ENCODE results near the gene MAGI1. TPM values are rescaled to one million over a fixed set of nuclear protein-coding genes. Genes with fewer than 3 reads are reported as not detected.

MAGI1 gene
- total RNA-seq, 2 experiments from 2014 or later, result 0.18 to 0.25 TPM

DNA sequence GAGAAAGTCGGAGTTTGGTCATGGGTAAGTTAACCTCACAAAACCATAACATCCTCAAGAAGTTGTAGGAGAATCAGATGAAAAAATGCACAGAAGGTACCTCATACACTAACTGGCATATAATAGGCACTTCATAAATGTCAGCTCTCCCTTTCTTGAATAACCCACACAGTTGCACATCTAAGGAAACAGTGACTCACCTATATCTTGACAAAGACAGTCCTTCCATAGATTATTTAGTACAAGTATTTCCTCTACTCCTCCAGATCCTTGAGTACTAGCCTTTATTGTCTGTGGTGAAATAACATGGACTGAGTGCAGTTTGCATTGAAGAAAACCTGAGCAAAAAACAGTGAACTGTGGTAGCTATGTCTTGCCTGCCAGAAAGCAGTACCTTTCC, 46.6 kb downstream of the MAGI1 start:
- Mint-ChIP-seq H3K36me3 (ENCODE audit: low read depth) (no peaks in the 10 kb centered on the region), H3K27ac (no peak overlapping the region), H3K27me3 (no peaks in the 10 kb centered on the region), H3K4me3 (no peak overlapping the region), H3K9me3 (no peaks in the 10 kb centered on the region), H3K4me1 (no peaks in the 10 kb centered on the region)
- DNase-seq, result no peak
- ChIA-PET CTCF (no interaction called here), POLR2A (no interaction called here)

DNA sequence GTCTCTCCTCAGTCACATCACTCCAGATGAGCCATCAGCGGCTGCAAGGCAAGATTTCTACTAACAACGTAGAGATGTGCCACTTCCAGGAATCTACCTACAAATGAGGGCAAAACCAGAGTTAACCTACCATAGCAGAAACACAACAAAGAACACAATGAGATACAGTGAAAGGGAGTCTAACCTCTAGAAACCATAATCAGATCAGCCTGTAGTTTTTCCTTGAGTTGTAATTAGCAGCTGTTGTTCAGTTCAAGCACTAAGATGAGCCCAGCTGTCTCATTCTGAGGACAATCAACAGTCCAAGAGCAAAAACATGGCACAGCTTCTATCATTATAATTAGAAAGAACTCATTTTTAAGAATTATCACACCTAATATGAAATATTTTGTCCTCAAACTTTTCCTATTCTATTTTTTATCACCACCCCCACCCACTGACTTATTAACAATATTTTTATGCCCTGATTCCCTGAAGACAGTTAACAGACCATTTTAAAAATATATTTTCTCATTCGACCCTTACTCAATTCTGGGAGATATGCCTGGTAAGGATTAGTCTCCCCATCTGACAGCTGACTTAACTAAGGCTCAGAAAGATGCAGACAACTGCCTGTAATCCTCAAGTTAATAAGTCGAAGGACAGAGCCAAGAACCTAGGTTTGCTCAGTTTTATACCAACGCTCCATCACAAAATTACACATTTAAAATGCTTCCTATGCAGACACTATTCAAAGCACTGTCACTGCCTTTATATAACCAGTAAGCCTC, 50.1 kb downstream of the MAGI1 start:
- ChIA-PET CTCF (no interaction called here), POLR2A (no interaction called here)
- Mint-ChIP-seq H3K27ac (no peak overlapping the region), H3K4me3 (no peak overlapping the region), H3K36me3 (ENCODE audit: low read depth) (no peaks in the 10 kb centered on the region), H3K27me3 (no peaks in the 10 kb centered on the region), H3K9me3 (no peaks in the 10 kb centered on the region), H3K4me1 (no peaks in the 10 kb centered on the region)
- DNase-seq, result no peak

DNA sequence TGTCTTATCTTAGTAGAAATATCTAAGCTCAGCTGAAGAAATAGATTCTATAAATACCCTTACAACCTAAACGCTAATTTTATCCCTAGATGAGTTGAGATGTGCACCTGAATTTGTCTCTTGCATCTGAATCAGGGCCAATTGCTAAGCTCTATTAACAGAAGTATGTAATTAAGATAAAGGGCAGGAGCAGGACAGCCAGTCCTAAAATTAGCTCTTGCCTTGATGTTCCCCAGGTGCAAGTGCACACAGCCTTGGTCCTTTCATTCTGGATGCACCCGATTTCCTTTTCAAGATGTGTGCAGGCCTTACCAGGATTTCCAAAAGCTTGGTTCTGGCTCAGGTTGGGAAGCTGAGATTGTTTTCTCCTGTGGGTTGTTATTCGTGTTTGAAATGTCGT, 52.4 kb downstream of the MAGI1 start:
- no peak for DNase-seq
- Mint-ChIP-seq H3K4me3 (no peak overlapping the region), H3K27me3 (no peaks in the 10 kb centered on the region), H3K27ac (no peak overlapping the region), H3K36me3 (ENCODE audit: low read depth) (no peaks in the 10 kb centered on the region), H3K9me3 (no peaks in the 10 kb centered on the region), H3K4me1 (no peaks in the 10 kb centered on the region)
- ChIA-PET POLR2A (no interaction called here), CTCF (interaction anchor here (0.7 kb wide), 1 partner anchor 51 kb away, joined by 3 read pairs; no protein-coding TSS in a partner anchor)

DNA sequence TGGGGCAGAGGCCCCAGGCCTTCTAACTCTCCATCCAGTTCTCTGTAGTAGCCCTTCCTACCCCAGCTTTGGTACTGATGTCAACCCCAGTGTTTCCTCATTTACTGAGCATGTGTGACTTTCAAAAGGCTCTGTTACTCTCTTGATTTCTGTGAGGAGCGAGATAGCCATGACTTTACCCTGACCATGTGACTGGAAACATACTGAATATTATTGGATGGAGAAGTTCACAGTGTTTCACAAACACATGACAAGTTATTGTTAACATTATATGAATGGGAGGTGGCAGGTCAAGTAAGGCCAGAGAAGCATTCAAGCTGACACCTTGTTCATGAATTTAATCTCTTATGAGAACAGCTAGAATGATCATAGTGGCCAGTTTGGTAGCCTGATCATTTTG, 53.7 kb downstream of the MAGI1 start:
- Mint-ChIP-seq H3K4me3 (no peak overlapping the region), H3K27me3 (no peaks in the 10 kb centered on the region), H3K4me1 (no peaks in the 10 kb centered on the region), H3K36me3 (ENCODE audit: low read depth) (no peaks in the 10 kb centered on the region), H3K27ac (no peak overlapping the region), H3K9me3 (no peaks in the 10 kb centered on the region)
- ChIA-PET CTCF (no interaction called here), POLR2A (no interaction called here)
- no peak for DNase-seq

GRCh38 chr3:65983100-65983499, 55.6 kb downstream of the MAGI1 start:
- Mint-ChIP-seq H3K36me3 (ENCODE audit: low read depth) (no peaks in the 10 kb centered on the region), H3K9me3 (no peaks in the 10 kb centered on the region), H3K27me3 (no peaks in the 10 kb centered on the region), H3K4me1 (no peaks in the 10 kb centered on the region), H3K4me3 (no peak overlapping the region), H3K27ac (no peak overlapping the region)
- DNase-seq, result no peak
- POLR2A ChIA-PET, result no interaction called here
- CTCF ChIA-PET, result no interaction called here

DNA sequence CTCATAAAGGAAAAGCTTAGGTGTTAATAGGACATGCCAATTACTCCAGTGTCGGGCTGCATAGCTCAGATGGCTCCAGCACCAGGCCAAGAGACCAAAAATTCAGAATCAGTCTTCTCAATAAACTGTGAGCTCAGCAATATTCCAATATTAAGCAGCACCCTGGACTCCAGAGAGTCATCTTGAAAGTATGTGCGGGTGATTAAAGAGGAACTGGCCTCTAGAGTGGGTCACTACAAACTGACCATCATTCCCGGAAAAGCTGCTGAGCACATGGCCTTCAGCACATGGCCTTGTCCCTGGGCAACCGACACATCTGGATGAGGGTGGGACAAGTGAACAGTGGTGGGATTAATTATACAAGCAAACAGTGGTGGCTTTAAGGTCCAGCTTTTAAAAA, 59.0 kb downstream of the MAGI1 start:
- CTCF ChIA-PET, result interaction anchor here (0.6 kb wide), 1 partner anchor 157 kb away, joined by 3 read pairs; no protein-coding TSS in a partner anchor
- Mint-ChIP-seq H3K27me3 (no peaks in the 10 kb centered on the region), H3K4me3 (no peak overlapping the region), H3K4me1 (no peaks in the 10 kb centered on the region), H3K9me3 (peaks cover 2% of the 10 kb centered on the region), H3K36me3 (ENCODE audit: low read depth) (no peaks in the 10 kb centered on the region), H3K27ac (no peak overlapping the region)
- DNase-seq, result no peak
- POLR2A ChIA-PET, result no interaction called here

DNA sequence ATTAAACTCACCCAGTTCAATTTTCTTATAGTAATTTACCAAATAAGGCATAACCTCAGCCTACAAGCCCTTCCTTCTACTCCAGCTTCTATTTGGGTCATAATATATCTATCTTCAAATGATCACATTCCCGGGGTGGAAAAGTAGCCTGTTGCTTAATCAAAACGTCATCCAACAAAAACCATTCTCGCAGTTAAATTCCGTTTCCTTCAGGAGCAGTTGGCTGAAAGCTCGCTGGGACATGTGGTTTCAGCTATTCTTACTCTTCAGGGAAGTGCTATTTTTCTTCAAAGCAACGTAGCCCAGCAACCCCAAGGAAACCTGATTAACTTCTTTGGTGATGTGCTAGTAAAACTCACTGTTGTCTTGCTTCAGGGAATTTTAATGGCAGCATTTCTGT, 59.6 kb downstream of the MAGI1 start:
- no peaks in the 10 kb centered on the region for H3K27me3 Mint-ChIP-seq
- H3K36me3 Mint-ChIP-seq (ENCODE audit: low read depth), result no peaks in the 10 kb centered on the region
- no peak overlapping the region for H3K4me3 Mint-ChIP-seq
- POLR2A ChIA-PET, result no interaction called here
- CTCF ChIA-PET, result interaction anchor here (0.6 kb wide), 1 partner anchor 158 kb away, joined by 3 read pairs; no protein-coding TSS in a partner anchor
- no peak overlapping the region for H3K27ac Mint-ChIP-seq
- H3K9me3 Mint-ChIP-seq, result peaks cover 2% of the 10 kb centered on the region
- H3K4me1 Mint-ChIP-seq, result no peaks in the 10 kb centered on the region
- no peak for DNase-seq

DNA sequence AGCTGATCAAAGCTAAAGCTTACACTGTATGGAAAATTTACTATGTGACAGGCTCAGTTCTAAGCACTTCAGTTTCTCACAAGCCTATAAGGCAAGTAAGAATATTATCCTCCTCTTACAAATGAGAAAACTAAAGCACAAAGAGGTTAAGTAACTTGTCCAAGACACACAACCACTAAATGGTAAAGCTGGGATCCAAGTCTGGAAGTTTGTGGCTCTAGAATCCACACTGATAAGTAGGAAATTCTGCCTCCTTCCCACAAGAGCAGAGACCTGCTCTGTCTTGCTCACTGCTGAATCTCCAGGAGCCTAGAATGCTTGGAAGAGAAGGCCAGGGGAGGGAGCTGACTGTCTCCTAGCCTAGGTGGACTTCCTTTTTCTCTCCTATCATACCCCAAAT, 60.6 kb downstream of the MAGI1 start:
- no peak overlapping the region for H3K27ac Mint-ChIP-seq
- POLR2A ChIA-PET, result no interaction called here
- no peaks in the 10 kb centered on the region for H3K4me1 Mint-ChIP-seq
- H3K9me3 Mint-ChIP-seq, result peaks cover 2% of the 10 kb centered on the region
- DNase-seq, result no peak
- no peaks in the 10 kb centered on the region for H3K36me3 Mint-ChIP-seq (ENCODE audit: low read depth)
- CTCF ChIA-PET, result no interaction called here
- H3K27me3 Mint-ChIP-seq, result no peaks in the 10 kb centered on the region
- no peak overlapping the region for H3K4me3 Mint-ChIP-seq

- POLR2A ChIA-PET, result no interaction called here
- CTCF ChIA-PET, result no interaction called here
- Mint-ChIP-seq H3K27ac (no peak overlapping the region), H3K36me3 (ENCODE audit: low read depth) (no peaks in the 10 kb centered on the region), H3K4me3 (no peak overlapping the region), H3K4me1 (no peaks in the 10 kb centered on the region), H3K9me3 (peaks cover 2% of the 10 kb centered on the region), H3K27me3 (no peaks in the 10 kb centered on the region)
- DNase-seq, result no peak
Measured at GRCh38 chr3:65975032-65975431, 63.7 kb downstream of the MAGI1 start.

DNA sequence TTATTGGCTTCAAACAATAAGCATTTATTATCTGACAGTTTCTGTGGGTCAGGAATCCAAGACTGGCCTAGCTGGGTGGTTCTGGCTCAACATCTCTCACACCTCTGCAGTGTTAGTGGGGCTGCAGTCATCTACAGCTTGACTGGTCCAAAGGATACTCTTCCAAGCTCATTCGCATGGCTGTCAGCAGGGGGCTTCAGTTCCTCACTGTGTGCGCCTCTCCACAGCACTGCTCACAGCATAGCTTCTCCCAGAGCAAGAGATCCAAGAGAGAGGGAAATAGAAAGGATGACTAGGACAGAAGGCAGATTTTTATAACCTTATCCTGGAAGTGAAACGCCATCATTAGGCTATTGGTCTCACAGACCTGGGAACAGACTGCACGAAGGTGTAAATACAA, 64.2 kb downstream of the MAGI1 start:
- no peak overlapping the region for H3K27ac Mint-ChIP-seq
- CTCF ChIA-PET, result no interaction called here

GRCh38 chr3:65972765-65973164, 66.0 kb downstream of the MAGI1 start:
- DNase-seq, result no peak
- no peak overlapping the region for H3K4me3 Mint-ChIP-seq
- H3K9me3 Mint-ChIP-seq, result peaks cover 2% of the 10 kb centered on the region
- no peaks in the 10 kb centered on the region for H3K4me1 Mint-ChIP-seq
- peaks cover 2% of the 10 kb centered on the region for H3K27me3 Mint-ChIP-seq
- ChIA-PET POLR2A (no interaction called here), CTCF (no interaction called here)
- H3K36me3 Mint-ChIP-seq (ENCODE audit: low read depth), result no peaks in the 10 kb centered on the region
- H3K27ac Mint-ChIP-seq, result no peak overlapping the region

More for the DNA sequence above, 64.2 kb downstream of the MAGI1 start:
- no peak overlapping the region for H3K4me3 Mint-ChIP-seq
- H3K36me3 Mint-ChIP-seq (ENCODE audit: low read depth), result no peaks in the 10 kb centered on the region
- H3K27me3 Mint-ChIP-seq, result no peaks in the 10 kb centered on the region
- no peaks in the 10 kb centered on the region for H3K4me1 Mint-ChIP-seq
- H3K9me3 Mint-ChIP-seq, result peaks cover 2% of the 10 kb centered on the region
- DNase-seq, result no peak
- POLR2A ChIA-PET, result no interaction called here

- POLR2A ChIA-PET, result no interaction called here
- CTCF ChIA-PET, result no interaction called here
- Mint-ChIP-seq H3K4me3 (no peak overlapping the region), H3K27ac (no peak overlapping the region), H3K4me1 (no peaks in the 10 kb centered on the region), H3K9me3 (peaks cover 2% of the 10 kb centered on the region), H3K27me3 (peaks cover 3% of the 10 kb centered on the region), H3K36me3 (ENCODE audit: low read depth) (no peaks in the 10 kb centered on the region)
- DNase-seq, result no peak
Measured at GRCh38 chr3:65971293-65972252, 67.1 kb downstream of the MAGI1 start.

- DNase-seq, result no peak
- ChIA-PET POLR2A (no interaction called here), CTCF (no interaction called here)
- no peak overlapping the region for H3K4me3 Mint-ChIP-seq
- H3K4me1 Mint-ChIP-seq, result peaks cover 11% of the 10 kb centered on the region
- H3K27me3 Mint-ChIP-seq, result peaks cover 5% of the 10 kb centered on the region
- peaks cover 6% of the 10 kb centered on the region for H3K9me3 Mint-ChIP-seq
- no peaks in the 10 kb centered on the region for H3K36me3 Mint-ChIP-seq (ENCODE audit: low read depth)
- no peak overlapping the region for H3K27ac Mint-ChIP-seq
Measured at GRCh38 chr3:65968996-65969395, 69.7 kb downstream of the MAGI1 start.

DNA sequence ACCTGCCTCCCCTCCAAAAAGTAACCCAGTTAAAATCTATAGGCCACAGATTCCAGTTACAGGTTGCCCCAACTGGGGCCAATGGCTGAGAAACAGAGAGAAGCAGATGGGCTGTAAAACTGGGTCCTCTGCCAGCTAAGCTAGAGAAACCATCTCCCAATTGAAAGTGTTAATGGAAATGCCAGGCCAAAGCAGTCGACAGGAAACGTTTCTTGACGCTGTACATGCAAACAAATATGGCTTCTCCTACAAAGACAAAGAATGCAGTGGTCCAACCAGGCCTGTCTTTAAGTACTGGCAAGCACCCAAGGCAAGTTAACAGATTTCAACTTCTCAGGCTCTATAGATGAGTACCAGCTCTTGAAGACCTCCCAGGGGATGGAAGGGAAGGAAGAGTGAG, 71.3 kb downstream of the MAGI1 start:
- peaks cover 5% of the 10 kb centered on the region for H3K27me3 Mint-ChIP-seq
- POLR2A ChIA-PET, result no interaction called here
- H3K36me3 Mint-ChIP-seq (ENCODE audit: low read depth), result no peaks in the 10 kb centered on the region

More for the DNA sequence above, 71.3 kb downstream of the MAGI1 start:
- H3K27ac Mint-ChIP-seq, result no peak overlapping the region
- peaks cover 16% of the 10 kb centered on the region for H3K4me1 Mint-ChIP-seq
- H3K4me3 Mint-ChIP-seq, result no peak overlapping the region
- no peak for DNase-seq
- peaks cover 6% of the 10 kb centered on the region for H3K9me3 Mint-ChIP-seq
- CTCF ChIA-PET, result no interaction called here

Data from activated CD4-positive, alpha-beta memory T cell treated with anti-CD3 and anti-CD28 coated beads, Interleukin-2, amount 10 ng/mL, durations not matched to agents 7 days and 5 days (primary cell).